ENCODE results near the gene ETF1.

ETF1 gene

DNA sequence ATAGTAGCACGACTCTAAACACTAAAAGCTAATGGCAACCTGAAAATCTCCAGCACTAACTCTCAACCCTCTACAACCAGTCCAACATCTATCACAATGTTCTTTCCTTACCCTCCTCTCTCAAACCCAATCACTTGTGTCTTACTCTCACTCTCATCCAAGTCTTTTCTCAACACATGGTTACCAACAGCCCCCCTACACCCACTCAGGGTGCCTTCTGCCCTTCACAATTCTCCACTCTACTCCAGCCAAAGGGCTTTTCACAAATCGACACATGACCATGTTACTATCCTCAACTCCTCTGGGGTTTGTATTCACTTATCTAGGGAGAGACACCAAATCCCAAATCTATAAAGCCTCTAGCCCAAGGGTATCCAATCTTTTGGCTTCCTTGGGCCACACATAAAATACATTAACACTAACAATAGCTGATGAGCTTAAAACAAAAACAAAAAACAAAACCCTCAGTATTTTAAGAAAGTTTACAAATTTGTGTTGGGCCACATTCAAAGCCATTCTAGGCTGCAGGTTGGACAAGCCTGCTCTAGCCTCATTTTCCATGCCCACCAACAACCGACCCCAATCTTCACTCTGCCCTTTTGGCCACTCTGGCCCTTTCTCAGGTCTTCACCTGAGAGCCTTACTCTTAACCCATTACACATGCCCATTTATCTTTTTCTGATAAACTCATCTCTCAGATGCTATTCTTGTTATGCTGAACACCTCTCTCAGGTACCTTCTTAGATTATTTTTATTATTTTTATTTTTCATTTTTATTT, 20.5 kb upstream of the ETF1 start:
- DNase-seq (ENCODE audit: low read depth), result no peak

DNA sequence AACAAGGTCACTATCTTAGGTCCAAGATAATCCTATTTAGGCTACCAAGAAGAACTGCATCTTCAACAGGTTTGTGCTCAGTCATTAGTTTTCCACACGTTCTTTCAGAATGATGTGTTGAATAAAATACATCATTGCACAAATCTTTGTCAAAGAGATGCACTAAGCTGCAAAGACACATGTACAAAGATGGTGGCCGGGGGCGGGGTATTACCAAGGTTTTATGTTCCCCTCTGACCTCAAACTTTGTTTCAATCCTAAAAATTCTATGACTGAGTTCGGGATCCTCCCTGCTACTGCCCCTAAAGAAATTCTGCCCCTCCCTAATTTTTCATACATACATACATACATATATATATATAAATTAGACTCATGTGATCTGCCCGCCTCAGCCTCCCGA, 17.9 kb upstream of the ETF1 start:
- no peak for DNase-seq (ENCODE audit: low read depth)

DNA sequence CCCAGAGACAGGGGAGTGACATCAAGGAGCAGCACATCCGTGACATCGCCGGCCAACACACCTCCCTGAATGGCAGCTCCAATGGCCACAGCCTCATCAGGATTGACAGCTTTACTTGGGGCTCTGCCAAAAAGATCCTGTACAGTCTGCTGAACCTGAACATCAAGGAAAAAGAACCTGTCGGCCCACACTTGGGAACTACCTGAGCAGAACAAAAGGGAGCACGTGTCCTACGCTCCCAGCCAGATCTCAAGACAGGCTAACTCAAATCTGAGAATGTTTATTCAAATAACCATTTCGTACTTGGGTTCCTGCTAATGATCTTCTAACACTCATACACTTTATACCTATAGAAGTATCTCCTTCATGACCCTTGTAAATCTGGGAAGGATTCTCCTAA, 16.9 kb upstream of the ETF1 start:
- no peak for DNase-seq (ENCODE audit: low read depth)

DNA sequence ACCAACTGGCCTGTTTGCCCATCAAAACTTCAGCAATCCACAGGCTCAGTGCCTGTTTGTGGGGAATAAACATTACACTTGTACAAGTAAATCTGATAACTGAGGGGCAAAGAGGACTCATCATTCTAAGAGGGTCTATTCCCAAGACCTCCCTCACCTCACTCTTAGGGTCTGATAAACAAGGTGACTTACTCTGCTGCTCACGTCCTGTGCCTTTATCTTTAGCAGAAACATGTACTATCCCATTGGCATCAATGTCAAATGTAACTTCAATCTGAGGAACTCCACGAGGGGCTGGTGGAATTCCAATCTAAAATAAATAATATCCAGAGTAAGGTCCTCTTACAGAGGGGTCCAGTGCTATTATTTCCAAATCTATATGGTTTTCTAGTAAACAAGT, 14.6 kb upstream of the ETF1 start:
- no peak for DNase-seq (ENCODE audit: low read depth)

DNA sequence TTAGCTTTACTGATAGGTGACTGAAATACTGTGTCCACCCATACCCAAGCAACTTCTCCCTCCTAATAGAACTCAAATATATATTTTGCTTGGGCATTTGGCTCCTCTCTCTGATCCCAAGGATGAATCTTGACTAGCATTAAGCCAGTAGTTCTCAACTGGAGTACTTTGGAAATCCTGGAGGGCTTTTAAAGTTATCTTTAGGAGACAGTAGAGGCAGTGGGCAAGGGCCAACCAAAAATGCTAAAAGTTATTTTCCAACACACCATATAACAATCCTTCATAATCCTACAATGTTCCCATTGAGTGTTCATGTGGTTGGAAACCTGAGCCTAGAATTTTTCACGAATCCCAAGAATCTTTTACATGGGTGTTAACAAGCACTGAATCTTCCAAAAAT, 11.1 kb upstream of the ETF1 start:
- no peak for DNase-seq (ENCODE audit: low read depth)

DNA sequence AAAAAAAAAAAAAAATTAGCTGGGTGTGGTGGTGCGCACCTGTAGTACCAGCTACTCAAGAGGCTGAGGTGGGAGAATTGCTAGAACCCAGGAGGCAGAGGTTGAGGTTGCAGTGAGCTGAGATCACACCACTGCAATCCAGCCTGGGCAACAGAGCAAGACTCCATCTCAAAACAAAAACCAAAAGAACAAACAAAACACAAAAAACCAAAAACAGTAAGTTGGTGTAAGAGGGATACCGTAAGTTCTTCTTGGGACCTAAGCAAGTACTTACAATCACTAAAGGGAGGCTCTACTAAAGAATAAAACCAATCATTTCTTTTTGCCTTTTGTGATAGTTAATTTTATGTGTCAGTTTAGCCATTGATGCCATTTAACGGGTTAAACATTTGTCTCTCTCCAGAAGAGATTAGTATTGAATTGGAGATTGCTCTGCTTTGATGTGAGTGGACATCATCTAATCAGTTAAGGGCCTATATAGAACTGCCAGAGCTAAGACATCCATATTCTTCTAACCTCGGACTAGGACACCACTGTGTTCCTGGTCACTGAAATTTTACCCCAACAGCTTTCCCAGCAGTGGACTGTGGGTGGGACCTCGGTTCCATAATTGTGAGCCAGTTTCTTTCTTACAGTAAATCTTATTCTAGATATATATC, 10.5 kb upstream of the ETF1 start:
- no peak for DNase-seq (ENCODE audit: low read depth)

DNA sequence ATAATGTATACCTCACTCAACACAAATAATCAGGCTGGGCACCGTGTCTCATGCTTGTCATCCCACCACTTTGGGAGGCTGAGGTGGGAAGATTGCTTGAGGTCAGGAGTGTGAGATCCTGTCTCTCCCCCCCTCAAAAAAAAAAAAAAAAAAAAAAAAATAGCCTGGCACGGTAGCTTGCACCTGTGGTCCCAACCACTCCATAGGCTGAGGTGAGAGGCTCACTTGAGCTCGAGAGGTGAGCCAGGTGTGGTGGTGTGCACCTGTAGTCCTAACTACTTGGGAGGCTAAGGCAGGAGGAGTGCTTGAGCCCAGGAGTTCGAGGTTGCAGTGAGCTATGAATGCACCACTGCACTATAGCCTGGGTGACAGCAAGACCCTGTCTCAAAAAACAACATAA, 9.6 kb upstream of the ETF1 start:
- DNase-seq (ENCODE audit: low read depth), result no peak

DNA sequence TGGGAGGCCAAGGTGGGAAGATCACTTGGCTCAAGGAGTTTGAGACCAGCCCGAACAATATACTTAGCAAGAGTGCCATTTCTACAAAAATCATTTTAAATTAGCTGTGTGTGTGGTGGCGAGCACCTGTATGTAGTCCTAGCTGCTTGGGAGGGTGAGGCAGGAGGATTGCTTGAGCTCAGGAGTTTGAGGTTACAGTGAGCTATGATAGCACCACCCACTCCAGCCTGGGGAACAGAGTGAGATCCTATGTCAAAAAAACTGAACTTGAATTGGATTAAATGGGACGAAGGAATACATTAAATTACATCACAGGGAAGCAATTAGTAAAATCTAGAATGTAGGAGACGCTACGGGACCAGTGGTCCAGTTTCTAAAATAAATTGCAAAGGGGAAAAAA, 6.4 kb upstream of the ETF1 start:
- DNase-seq (ENCODE audit: low read depth), result no peak

DNA sequence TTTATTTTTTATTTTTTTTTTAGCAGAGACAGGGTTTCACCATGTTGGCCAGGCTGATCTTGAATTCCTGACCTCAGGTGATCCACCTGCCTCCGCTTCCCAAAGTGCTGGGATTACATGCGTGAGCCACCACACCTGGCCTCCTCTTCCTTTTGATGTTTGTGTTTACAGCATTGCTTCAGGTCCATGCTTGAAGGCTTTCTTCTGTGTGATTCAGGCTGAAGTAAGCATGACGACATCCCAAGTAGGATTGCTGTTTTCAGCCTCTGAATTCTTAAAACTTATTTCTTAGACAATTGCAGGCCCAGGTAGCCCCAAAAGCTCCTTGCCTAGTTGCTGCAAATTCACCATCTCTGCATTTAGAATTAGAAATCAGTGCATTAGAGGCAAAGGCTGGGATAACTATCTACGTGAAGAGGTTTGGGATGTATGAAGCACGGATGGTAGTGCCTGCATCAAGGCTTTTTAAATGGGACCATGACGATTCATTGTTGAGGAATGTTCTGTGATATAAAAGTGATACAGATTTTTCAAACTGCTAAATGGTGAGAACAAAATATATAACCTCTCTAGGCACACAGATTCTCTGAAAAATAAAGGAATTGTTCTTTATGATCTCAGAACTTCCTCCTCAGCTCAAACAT, 3.0 kb upstream of the ETF1 start:
- no peak for DNase-seq (ENCODE audit: low read depth)

DNA sequence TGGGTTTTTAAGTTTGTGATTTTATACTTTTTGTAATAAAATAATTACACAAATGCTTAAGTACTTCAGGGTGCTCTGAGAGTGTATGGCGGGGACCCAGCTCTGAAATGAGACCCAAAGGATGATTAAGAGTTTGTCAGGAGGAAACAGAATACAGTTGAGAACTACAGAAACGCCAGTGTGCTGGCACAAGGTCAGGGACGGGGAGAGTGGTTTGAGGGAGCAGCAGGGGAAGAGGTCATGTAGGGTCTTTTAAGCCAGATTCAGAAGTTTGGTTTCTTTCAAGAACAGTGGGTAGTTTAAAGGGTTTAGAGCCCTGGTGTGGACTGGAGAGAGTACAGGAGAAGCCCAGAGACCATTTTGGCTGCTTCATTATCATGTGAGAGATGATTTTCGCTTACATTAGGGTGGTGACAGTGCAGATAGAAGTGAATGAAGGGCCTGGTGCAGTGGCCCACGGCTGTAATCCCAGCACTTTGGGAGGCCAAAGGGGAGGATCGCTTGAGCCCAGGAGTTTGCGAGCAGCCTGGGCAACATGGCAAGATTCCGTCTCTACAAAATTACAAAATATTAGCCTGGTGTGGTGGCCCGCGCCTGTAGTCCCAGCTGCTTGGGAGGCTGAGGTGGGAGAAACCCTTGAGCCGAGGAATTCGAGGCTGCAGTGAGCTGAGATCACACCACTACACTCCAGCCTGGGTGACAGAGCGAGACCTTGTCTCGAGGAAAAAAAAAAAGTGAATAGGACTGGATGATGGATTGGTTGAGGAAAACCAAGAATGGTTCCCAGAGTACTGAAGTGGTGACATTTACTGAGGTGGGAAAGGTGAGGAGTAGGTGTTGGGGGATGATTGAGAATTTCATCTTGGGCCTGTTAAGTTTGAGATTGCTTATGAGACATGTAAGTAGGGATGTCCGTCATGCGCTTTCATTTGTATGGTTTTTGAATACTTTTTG, 1.4 kb upstream of the ETF1 start:
- DNase-seq (ENCODE audit: low read depth), result no peak

DNA sequence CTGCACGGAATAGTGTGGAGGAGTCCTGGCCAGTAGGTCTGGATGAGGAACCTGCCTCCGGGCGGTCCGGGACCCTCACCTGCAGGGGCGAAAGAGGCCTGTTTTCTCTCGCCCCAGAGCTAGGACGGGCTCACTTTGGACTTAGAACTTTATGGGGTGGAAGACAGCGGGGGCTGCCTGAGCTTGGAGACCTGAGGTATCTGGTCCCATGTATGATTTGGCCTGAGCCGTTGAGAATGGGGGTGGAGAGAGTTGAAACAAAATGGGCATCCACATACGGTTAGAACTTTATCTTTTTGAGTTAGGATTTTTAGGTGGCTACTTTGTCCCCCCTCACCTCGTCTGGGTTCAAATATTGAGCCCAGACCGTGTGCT, 681 bp upstream of the ETF1 start:
- DNase-seq (ENCODE audit: low read depth), result no peak

DNA sequence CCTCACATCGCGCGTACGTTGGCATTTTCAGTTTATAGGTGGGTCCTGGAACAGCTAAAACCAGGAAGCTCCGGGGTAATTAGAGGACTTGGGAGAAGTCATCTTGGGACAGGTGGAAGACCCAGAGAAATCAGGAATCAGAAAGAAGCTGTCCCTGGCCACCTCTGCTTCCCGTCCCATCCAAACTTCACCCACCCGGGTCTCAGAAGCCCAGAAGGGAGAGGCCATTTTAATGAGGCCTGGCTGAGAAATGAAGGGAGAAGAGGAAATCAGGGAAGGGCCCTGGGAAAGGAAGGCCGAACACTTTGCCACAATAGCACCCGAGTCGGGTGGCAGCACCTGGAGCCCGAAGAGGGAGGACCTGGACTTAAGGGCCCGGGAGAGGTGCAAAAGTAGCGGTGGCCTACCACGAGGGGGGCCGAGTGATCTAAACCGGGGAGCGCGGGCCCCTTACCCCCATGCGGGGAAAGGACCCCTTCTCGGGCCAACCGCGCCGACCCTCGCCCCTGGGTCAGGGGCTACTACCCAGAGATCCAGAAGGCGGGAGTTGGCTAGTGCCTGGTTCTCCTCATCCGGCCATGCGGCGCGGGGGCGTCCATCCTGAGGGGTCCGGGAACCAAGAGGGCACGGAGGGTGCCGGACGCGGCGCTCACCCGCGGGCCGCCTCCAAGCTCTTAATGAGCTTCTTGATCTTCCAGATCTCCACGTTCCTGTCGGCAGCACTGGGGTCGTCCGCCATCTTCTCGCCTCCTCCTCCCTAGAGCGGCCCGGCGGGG, 668 bp downstream of the ETF1 start:
- no peak for DNase-seq (ENCODE audit: low read depth)

DNA sequence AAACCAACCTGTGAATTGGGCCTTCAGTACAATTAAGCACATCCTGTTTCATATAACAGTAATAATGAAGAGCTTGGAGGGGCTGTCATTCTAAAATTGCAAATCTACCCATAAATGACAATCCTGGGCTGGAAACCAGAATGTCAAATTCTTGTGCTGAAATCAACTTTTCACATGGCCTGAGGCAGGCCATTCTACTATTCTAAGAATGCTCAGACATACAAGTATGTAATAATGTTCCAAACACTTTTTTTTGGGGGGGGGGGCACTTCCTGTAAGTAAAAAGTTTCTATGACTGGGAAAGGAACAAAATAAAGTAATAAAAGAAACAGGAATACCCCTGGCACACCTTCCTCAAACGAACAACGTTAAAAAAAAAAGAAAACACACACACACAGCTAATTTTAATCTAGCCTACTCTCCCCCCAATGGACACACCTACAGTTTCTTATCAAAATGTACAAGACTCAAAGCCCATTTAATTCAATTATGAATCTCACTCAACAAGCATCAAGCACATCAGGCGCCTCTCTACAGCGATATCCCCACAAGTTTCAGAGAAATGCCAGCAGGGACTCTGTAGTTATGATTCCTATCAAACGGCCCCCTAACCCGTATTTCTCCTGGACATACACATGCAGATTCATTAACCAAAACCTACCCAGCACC, 1.4 kb downstream of the ETF1 start:
- no peak for DNase-seq (ENCODE audit: low read depth)

DNA sequence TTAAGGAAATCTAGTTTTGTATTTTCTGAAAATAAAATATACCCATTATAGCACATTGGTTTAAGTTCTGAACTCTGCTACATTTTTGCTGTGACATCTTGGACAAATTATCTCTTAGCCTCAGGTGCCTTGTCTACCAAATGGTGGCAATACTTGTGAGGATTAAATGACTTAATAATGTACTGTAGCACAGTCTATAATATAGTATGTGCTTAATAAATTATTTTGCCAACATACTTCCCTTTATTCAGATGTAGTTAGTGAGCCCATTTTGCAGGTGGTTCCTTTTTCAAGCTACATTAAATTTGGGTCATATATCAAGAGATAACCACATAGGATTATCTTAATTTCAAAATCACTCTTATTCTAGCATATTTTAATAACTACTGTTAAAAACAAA, 3.2 kb downstream of the ETF1 start:
- no peak for DNase-seq (ENCODE audit: low read depth)

DNA sequence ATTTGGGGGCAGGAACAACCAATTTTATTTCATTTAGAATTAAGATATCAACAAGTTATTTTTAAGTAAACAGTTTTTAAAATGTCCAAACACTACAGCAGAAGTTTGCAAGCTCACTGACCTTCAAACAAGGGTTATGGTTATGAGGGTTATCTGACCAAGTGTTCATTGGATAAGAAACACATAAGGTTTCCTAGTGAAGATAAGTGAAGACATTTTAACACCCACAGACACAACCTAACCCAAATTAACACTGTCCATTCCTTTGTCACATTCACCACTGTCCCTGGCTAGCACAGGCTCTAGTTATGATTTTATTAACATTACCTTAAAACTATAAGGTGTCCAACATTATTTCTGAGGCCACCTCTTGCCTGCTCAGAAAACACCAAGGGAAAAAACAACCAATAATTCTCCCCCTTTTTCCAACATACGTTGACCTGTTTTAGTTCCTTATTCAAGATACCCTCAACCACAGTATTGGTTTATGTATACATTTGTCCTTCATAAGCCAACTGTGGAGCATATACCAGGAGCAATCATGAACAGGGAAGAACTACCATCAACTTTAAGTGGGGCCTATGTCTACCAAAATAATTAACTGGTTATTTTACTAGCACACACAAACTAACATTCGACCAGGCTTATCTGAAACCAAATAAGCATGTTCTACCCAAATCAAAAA, 4.0 kb downstream of the ETF1 start:
- no peak for DNase-seq (ENCODE audit: low read depth)

DNA sequence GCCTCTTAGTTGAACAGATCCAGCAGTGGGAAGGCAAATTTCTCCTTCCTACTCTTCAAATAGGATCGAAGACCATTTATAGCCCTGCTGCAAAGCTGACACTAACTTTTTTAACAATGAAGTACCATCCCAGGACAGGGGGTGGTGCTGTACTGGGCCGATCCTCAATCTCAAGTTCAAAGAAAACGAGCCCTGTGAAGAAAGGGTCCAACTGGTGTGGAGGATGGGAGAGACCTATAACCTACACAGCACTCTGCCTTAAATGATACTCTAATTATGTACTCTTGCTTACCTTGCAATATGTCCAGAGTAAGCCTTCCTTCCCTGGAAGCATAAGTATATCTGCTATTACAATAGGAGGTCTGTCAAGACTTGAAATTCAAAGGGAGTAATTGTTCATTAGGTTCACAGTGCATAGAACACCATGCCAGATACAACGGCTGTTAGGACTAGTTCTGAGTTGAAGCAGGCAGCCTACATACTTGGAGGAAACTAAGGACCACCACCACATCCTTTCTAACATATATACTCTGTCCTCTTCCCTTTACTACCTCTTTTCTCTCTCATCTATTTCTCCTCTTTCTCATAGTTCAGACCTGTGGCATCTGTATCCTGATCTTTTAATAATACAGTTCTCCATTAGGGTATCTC, 6.2 kb downstream of the ETF1 start:
- no peak for DNase-seq (ENCODE audit: low read depth)

DNA sequence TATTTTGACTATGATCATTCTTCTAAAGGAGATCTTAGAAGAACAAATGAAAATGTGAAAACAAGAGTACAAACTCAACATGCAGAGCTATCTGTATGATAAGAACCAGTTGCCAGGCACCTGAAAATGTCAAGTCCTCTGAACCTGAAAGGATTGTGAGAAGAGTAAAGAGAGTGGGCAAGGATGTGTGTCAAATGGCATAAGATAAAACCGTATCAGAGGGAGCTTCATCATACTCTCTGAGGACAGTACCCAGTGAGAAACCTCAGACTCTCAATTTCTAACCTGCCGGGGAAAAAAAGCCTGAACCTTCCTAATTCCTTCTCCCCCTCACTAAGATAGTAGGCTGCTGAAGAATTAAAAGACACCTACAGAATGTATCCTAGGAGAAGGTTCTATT, 6.8 kb downstream of the ETF1 start:
- DNase-seq (ENCODE audit: low read depth), result no peak

DNA sequence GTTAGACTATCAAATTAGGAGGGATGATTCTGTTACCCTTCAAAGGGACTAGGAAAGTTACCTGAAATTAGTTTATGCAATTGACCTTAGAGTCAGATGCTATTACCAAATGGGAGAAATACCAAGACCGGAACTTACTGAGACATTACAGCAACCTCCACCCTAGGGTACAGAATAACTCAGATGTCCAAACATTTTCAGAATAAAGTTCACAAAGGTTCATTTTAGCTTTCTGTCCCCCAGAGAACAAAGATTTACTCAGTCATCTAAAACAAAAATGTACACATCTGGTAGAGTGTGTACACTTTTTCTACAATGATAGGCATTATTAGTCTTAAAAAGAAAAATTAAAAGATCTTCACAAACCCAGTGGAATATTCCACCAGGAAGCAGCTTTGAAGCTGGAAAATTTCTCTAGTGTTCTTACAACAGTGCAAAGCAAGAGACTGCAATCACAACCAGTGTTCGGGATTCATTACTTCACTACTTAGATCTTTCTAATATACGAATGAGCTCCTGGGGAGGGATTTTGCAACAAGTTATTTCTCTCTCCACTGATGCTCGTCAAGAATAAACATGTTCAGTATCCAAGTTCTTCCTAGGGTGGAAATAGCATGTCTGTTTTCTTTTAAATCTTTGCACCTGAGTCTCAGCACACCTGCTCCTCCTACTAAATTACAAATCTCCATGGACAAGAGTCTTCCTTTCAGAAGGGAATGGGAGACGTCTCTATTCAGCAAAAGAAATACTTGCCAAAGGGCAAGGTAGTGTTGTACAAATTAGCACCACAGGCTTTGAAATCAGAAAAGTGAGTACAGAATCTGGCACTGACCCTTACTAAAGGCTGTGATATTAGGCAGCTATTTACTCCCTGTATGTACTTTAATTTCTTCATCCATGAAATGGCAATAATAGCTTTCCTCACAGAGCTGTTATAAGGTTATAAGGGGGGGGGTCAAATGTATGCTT, 8.8 kb downstream of the ETF1 start:
- no peak for DNase-seq (ENCODE audit: low read depth)

DNA sequence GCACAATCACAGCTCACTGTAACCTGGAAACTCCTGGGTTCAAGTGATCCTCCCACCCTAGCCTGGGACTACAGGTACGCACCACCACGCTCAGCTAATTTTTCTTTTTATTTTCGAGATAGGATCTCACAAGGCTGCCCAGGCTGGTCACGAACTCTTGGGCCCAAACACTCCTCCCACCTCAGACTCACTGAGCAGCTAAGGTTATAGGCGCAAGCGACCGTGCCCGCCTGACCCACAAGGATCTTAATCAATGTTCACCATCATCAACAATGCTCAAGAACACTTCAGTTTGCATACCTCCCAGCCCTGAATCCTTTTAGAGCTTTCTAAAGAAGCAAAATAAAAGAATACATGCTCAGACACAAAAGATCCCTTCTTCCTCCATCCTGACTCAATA, 13.2 kb downstream of the ETF1 start:
- no peak for DNase-seq (ENCODE audit: low read depth)

Measured in stimulated activated CD8-positive, alpha-beta memory T cell treated with anti-CD3 and anti-CD28 coated beads, Interleukin-15, amount 100 ng/mL, for 24 hours (primary cell).